DMS114 treated with DMSO at 0.1 percent for 48 hours (cell line): ENCODE data around the gene CYP24A1.

Experiments used
- DNase-seq: peaks from one replicate; lab custom pipeline; 2025; ENCODE audit not compliant: unreplicated experiment; lab: John Stamatoyannopoulos, UW

Gene CYP24A1

DNA sequence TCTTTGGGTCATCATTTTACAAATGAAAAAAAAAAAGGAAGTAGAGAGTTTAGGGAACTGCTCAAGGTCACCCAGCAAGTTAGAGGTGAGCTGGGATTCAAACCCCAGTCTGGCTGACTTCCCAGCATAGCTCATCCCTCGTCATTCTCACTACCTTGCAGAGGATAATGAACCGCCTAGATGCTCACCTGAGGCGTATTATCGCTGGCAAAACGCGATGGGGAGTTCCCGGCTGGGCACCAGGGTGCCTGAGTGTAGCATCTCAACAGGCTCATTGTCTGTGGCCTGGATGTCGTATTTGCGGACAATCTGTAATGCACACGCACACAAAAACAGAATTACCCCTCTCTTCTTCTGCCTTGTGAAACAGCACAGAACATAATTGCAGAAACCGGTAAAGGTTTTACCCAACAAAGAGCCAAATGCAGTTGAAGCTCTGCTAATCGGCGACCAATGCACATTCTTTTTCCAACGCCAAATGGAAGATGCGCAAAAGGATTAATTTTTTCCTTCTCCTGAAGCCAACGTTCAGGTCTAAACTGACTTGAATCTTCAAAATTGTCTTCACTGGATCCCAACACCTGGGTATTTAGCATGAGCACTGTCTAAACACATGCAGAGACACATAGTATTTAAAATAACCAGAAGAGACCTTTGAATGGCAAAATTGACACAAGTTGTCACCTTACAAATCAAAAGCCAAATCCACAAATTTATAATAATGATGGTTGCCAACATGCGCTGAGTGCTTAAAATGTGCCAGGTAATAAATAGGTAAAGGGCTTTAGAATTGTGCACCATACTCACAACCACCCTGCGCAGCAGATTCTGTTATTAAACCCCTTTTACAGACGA, 16.6 kb downstream of the CYP24A1 start:
- no peak for DNase-seq

DNA sequence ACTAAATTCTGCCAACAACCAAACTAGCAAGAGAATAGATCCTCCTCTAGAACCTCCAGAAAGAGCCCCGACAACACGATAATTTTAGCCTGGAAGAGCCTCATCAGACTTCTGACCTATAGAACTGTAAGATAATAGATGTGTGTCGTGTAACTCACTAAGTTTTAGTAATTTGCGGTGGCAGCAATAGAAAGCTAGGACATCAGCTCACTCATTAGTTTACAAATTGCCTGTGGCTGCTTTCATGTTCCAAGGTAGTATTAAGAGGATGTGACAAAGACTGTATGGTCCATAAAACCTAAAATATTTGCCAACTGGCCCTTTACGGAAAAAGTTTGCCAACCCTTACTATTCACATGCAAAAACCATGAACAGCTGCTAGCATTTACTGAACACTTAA, 17.3 kb downstream of the CYP24A1 start:
- DNase-seq, result no peak

DNA sequence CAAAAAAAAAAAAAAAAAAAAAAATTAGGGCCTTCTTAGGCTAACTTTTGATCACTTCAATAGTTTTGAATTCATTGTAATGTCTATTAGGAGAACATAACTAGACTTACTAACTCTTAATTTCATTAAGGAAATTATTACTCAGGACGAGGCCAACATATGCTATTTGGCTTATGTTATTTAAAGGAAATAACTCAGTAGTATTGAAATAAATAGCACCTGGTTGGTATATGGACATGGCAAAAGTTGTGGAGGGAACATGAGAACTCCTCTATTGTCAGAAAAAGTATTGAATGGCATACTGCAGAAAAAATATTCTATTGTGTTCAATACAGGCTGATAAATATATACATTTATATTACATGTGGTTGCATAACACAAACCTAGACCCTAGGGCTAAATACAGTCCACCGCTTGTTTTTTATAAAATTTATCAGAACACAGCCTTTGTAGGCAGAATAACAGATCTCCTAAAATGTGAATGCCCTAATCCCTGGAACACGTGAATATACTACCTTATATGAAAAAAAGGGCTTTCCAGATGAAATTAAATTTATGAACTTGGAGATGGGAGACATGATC, 18.0 kb downstream of the CYP24A1 start:
- no peak for DNase-seq

DNA sequence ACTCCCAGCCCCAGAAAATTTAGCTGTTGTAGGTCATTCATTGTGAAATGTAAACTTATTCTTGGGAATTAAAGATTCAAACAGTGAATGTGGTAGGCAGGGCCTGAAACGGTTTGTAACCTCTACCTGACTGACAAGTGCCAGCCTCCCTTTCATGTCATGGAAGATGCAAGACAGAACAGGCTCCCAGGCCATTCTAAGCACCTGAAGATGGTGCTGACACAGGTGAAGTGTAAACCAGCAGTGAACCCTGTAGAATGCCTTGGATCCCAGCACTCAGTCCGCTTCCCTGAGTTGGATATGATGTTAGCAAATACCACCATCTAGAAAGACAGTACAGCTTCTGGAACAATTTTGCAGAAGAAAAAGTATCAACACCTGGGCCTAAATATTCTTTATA, 19.3 kb downstream of the CYP24A1 start:
- DNase-seq, result no peak

DNA sequence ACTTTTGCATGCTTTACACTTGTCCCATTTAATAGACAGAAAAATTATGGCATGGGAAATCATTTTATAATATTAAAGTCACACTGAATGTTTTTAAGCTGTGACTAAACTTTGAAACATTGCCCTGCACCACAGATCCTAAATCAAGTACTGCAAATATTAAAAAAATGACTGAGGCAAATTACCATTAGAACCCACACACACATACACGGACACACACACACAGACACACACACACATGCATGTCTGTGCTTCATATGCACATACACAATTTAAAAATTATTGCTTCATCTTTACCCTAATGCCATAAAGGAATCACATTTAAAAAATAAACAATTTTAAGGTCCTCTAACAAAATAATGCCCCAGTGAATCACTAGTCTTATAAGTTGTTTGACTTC, 19.9 kb downstream of the CYP24A1 start:
- no peak for DNase-seq

DNA sequence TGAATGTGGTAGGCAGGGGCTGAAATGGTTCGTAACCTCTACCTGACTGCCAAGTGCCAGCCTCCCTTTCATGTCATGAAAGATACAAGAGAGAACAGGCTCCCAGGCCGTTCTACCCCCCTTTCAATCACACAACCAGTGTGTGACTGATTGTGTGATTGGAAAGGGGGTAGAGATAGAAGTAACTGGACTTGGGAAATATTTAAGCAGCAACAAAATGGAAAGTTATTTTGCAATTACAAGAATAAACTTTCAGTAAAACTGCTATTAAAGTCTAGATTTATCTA, 20.8 kb downstream of the CYP24A1 start:
- no peak for DNase-seq

DNA sequence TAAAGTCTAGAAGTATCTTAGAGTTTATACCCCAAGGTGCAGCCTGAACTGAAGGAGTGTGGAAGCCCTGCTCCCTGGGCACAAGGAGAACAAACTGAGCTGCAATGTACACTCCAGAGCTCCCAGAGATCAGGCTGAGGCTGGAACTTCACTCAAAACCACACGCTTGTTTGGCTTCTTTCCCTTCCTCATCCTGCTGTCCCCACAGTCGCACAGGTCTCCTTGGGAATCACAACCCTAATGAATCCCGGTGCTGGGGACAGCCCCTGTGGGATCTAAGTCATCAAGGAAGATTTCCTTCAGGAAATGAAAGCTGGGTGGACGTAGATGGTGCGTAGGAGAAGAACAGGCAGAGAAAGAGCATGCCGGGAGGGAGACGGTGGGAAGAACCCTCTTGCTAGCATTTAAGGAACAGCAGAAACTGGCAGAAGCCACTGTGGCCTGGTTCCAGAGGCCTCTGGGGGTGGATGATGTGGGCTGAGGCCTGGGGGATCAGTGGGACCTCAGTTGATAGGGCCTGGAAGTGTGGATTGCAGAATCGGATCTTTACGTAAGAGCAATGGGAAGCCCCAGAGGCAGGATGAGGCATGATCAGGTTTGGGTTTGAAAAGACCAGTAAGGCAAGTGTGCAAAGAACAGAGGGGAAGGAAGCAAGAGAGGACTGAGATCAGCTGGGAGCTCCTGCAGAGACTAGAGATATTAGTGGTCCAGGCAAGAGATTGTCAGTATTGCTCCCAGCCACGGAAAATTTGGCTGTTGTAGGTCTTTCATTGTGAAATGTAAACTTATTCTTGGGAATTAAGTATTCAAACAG, 21.4 kb downstream of the CYP24A1 start:
- DNase-seq, result no peak

DNA sequence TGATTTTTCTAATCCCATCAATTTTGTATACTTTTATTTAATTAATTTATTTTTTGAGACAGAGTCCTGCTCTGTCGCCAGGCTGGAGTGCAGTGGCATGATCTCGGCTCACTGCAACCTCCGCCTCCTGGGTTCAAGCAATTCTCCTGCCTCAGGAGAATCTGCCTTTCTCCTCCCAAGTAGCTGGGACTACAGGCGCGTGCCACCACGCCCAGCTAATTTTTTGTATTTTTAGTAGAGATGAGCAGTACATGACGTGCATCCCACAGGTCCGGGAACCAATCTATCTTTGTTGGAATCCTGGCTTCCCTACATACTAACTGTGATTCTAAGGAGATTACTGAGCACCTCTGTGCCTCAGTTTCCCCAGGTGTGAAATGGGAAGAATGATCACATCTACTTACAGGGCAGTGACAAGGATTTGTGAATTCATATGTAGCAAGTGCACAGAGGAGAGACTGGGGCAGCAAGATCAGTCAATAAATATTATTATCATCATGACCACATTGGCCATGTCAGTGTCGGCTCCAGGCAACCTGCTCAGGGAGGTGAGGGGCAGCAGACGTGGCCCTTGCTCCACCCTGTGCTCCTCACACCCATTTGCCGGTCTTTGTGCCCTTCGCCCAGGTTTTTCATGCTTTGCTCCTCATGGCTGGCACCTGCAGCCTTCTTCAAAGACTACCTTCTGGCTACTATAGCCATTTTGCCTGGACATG, 22.1 kb downstream of the CYP24A1 start:
- DNase-seq, result no peak

DNA sequence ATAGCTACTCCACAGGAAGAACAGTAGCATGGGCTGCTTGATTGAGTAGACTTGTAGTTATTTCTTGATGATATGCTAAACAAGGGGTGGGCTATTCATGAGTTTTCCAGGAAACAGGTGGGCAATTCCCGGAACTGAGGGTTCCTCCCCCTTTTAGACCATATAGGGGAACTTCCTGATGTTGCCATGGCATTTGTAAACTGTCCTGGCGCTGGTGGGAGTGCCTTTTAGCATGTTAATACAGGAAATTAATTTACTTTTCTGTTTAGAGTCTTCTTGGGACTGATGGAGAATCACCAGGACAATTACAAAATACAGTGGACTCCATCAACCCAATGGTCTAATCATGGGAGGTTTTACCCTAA, 22.7 kb downstream of the CYP24A1 start:
- no peak for DNase-seq

DNA sequence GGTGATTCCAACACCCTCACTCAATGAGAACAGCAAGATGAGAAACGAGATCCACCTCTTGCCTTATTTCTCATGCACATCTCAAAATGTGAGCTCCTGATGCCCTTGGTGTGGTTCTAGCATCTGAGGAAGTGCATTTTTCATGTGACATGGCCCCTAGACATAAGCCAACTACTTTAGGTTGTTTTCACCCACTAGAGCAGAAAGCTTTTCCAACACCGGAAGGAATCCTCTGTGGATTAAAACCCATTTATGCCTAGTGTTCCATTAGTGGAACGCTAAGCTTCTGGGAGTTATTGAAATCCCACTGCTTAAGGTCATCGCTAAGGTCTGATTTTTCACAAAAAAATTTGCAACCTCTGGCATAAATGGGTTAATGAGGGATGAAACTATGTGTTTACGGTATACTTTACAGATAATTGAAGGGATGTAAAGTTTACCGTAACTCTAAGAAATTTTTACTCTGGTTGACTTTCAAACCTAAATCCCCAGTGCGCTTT, 24.0 kb downstream of the CYP24A1 start:
- no peak for DNase-seq

DNA sequence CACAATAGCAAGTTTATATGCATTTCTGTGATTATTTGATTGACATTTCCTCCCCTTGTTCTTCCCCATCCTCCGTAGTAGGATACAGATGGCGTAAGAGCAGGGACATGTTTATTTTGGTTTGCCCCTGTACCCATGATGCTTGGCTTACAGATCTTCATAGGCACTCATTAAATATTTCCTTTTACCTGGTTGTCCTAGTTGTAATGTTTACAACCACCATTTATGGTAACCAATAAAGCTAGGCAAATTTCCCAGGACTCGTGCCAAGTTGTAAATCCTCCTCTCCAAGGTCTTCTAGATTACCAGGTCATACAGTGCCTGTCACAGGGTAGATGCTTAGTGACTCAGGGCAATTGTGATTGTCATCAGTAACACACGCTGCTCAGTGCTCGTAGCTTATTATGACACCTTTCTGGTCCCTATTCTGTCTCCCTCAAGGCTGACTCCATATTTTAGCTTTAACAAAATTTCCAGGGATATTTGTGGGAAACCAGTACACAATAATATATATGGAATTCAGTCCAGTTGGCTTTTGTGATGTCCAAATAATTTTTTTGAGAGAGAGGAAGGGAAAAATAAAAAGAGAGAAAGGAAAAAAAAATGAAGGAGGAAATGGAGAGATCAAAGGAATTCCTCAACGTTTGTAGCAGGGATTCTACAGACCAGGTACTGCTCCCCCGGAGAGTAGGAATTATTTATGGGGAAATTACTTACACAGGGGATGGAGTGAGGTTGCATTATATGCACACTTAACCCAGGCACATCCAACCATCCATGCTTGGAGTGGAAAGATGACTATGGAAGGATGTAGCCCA, 24.6 kb downstream of the CYP24A1 start:
- DNase-seq, result no peak

DNA sequence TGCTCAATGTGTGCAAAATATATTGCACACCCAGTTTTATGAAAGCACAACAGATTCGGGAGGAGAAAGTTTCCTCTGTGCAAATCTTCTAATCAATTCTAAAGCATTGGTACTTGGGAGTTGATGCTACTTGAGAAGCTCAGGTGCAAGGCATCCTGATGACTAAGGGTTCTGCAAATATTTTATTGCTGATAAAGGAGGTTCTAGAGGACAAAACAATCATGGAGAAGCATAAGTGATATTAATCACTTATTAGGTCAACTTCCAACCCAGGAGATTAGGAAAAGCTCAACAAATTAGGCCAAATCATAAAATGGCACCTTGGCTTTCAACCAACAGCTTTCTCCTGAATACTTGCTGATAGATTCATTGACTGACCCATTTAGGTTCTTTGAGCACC, 27.1 kb downstream of the CYP24A1 start:
- DNase-seq, result no peak

DNA sequence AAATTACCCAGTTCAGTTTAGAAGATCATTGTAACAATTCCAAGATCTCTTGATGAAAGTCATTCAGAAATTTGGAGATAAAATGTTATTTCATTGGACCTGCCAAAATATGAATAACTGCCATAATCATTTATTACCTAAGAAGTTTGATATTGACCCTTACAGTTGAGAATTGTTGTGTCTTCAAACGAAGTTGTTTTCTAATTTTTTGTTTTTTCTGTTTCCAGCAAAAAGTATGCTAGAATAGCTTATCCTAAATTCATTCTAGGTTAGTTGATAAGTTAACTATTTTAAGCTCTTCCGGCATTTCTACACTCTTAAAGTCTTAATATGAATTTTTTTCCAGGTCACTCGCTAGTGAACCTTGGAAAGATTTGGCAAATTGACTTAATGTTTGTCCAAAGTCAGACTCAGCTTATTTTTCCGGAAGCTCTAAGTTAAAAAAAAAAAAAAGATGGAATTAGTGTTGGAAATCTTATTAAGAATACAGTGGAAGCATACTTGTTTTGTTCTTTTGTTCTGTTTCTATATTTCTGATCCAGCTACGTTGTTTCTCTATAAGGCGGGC, 28.9 kb downstream of the CYP24A1 start:
- no peak for DNase-seq

DNA sequence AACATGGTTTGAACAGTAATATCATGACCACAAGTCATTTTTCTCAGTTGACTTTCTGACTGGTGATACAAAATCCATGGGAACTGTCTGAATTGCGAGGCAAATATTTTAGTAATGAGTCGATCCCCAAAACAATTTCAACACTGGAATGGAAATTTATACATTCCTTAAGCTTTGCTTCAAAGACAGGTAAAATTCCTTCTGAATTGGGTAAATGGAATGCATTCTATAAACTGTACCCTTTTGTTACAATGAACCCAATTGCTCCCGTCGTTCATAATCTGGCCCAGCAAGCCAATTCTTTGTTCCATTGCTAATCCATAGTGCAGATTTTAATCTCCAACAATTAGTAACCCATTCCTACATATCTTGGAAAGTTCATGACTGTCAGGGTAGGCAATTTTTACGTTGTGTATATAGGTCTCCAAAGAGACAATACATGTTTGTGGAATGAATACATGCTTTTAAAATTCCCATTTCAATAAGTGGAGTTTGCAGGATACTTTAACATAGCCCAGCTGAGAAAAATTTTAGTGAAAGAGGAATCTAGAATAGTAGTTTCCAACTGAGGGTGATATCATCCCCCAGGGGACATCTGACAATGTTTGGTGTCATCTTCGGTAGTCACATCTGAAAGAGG, 32.7 kb downstream of the CYP24A1 start:
- DNase-seq, result no peak

DNA sequence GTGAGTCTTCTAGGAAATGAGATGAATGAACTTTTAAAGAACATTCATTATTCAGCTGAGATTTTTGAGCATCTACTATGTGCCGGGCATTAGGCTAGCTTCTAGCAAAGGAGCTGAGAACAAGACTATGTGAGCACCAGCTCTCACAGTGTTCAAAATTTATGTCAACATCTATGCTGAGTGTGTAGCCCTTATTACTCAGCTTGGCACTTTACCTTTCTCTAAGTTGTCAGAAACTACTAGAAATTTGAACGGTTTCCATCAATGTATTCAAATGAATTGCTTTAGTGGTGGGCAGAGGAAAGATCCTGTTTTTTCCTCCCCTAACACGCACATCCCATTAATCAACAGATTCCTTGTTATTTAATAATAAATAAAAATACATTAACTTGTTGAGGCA, 33.3 kb downstream of the CYP24A1 start:
- no peak for DNase-seq

DNA sequence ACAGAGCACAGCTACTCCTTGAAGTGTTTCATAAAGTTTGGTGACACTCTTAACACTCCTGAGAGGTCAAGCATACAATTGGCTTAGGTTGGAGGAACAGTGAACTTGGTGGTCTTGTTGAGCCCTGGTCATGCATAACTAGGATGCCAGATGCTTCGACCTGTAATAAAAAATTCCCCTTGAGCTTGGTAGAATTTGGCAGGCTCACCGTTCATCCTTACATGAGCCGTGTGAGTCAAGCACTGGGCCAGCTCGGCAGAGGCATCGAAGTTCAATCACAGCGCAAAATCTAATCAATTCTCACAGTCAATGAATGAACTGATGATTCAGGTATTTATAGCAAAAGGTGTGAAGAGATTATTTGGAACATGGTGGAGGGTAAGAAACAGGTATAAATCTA, 33.7 kb downstream of the CYP24A1 start:
- DNase-seq, result no peak

DNA sequence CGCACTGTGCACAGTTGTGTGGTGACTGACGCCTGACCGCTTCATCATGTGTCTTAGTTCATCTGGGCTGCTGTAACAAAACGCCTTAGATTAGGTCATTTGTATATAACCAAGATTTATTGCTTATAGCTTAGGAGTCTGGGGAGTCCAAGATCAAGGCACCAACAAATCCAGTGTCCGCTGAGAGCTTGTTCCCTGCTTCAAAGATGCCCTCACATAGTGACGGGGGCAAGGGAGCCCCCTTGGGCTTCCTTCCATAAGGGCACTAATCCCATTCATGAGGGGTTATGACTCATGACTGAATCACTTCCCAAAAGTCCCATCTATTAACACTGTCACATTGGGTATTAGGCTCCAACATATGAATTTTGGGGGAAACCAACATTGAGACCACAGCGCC, 34.6 kb downstream of the CYP24A1 start:
- no peak for DNase-seq

DNA sequence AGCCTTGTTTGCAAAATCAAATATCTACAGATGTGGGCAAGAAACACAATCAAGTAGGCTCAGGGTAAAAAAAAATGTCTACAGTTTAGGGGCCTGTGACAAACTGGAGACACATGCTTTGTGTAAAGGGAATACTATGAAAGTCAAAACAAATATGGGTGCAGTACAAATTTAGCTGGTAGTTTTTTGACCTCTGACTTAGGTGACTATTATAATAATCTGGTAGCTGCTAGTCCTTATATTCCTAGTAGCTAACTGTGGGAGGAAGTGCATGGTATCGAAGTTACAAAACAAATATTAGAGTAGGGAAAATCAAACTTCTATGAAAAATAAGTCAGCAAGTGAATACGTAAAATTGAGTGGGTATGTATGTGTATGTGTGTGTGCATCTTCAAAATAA, 35.4 kb downstream of the CYP24A1 start:
- DNase-seq, result no peak

DNA sequence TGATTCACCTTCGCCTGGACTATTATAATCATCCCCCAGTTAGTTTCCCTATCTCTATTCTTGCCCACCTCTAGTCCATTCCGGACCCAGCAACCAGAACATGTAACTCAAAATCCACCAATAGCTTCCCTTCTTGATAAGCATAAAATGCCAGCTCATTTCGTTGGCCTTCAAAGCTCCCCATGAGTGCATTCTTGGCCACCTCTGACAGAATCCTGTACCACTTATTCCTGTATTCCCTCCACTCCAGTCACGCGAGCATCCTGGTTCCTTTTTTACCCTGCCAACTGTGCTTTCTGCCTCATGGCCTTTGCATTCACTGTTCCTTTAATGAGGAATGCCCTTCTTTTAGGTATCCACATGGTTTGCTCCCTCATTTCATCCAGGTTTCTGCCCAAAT, 36.7 kb downstream of the CYP24A1 start:
- no peak for DNase-seq
